Activated T-cell treated with anti-CD3 and anti-CD28 coated beads, Interleukin-2, amount 50 U/mL, for 24 hours (primary cell): ENCODE data around the gene RANBP1.

Source experiments
- DNase-seq: peaks from one replicate; pipeline ENCODE4 v3.0.0-alpha.2; 2020
- H3K27ac Mint-ChIP-seq: 2 replicates; pipeline ENCODE4 v1.8.0; 2020; ENCODE audit warnings: mild to moderate bottlenecking, mixed read lengths
- H3K27me3 Mint-ChIP-seq: 2 replicates; pipeline ENCODE4 v1.8.0; 2020; ENCODE audit warnings: mixed read lengths
- H3K36me3 Mint-ChIP-seq: 2 replicates; pipeline ENCODE4 v1.8.0; 2020; ENCODE audit warnings: low read depth, mixed read lengths
- H3K4me1 Mint-ChIP-seq: 2 replicates; pipeline ENCODE4 v1.8.0; 2020; ENCODE audit warnings: low read depth, mixed read lengths
- H3K4me3 Mint-ChIP-seq: 2 replicates; pipeline ENCODE4 v1.8.0; 2020; ENCODE audit warnings: mild to moderate bottlenecking, moderate library complexity, mixed read lengths
- H3K9me3 Mint-ChIP-seq: 2 replicates; pipeline ENCODE4 v1.8.0; 2020; ENCODE audit warnings: mixed read lengths

RANBP1 gene

DNA sequence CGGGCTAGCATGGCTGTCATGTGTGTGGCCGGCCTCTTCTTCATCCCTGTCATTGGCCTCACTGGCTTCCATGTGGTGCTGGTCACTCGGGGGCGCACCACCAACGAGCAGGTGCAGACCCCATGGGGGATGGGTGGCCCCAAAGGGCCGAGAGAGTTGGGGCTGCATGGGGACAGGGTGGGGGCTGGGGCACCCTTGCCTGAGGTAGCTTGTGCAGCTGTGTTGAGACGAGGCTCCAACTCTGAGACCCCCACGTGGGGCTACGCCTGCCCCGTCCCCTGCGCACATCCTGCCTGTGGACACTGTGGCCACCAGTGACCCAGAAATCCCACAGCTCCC, 24.2 kb downstream of the RANBP1 start:
- H3K27ac Mint-ChIP-seq, result no peak overlapping the region
- DNase-seq, result no peak
- peaks cover 25% of the 10 kb centered on the region for H3K4me1 Mint-ChIP-seq
- peaks cover 25% of the 10 kb centered on the region for H3K36me3 Mint-ChIP-seq
- H3K9me3 Mint-ChIP-seq, result no peaks in the 10 kb centered on the region
- H3K4me3 Mint-ChIP-seq, result no peak overlapping the region
- no peaks in the 10 kb centered on the region for H3K27me3 Mint-ChIP-seq

DNA sequence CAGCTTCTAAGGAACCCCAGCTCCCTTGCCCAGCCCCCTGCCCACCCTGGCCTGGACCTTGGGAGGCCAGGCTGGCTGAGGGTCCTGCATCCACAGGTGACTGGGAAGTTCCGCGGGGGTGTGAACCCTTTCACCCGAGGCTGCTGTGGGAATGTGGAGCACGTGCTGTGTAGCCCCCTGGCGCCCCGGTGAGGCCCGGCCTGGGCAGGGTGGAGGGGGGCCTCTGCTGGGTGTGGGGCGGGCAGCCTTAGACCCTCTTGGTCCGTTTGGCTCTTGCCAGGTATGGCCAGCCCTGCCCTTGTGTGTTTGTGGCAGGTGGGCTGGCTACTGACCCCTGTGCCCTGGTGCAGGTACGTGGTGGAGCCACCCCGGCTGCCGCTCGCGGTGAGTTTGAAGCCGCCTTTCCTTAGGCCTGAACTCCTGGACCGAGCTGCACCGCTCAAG, 24.6 kb downstream of the RANBP1 start:
- H3K4me1 Mint-ChIP-seq, result peaks cover 22% of the 10 kb centered on the region
- H3K4me3 Mint-ChIP-seq, result no peak overlapping the region
- no peaks in the 10 kb centered on the region for H3K9me3 Mint-ChIP-seq
- no peak overlapping the region for H3K27ac Mint-ChIP-seq
- H3K27me3 Mint-ChIP-seq, result no peaks in the 10 kb centered on the region
- DNase-seq, result no peak
- H3K36me3 Mint-ChIP-seq, result peaks cover 28% of the 10 kb centered on the region

DNA sequence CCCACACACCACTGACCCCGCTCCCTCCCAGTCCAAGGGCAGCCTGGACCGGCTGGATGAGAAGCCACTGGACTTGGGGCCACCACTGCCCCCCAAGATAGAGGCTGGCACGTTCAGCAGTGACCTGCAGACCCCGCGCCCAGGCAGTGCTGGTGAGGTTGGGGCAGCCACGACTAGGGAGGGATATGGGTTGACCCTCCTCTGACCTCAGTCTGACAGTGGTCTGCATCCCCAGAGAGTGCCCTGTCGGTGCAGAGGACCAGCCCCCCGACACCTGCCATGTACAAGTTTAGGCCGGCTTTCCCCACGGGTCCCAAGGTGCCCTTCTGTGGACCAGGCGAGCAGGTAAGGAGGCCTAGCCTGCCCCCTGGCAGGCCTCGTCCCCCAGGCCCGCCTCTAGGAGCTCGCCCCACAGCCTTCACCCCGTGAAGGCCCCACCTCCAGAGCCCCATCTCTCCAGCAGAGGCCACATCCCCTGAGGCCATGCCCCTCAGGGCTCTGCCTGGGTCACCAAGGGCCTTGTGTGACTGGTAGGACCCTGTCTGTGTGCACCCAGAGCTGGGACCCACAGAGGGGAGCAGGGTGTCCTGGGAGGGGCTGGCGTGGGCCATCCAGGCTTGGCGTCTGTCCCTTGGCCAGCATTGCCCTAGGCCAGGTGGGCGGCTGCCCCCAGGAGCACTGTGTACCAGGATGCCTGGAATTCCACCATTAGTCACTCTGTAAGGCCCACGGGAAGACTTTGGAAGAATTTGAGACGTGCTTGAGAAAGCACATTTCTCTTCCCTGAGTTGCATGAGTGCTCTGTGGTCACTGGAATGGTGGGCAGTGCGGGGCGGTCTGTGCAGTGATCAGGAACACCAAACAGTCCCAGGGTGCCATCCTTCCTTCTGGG, 25.5 kb downstream of the RANBP1 start:
- no peak for DNase-seq
- Mint-ChIP-seq H3K4me3 (no peak overlapping the region), H3K27ac (no peak overlapping the region), H3K4me1 (peaks cover 18% of the 10 kb centered on the region), H3K27me3 (no peaks in the 10 kb centered on the region), H3K9me3 (no peaks in the 10 kb centered on the region), H3K36me3 (peaks cover 27% of the 10 kb centered on the region)

DNA sequence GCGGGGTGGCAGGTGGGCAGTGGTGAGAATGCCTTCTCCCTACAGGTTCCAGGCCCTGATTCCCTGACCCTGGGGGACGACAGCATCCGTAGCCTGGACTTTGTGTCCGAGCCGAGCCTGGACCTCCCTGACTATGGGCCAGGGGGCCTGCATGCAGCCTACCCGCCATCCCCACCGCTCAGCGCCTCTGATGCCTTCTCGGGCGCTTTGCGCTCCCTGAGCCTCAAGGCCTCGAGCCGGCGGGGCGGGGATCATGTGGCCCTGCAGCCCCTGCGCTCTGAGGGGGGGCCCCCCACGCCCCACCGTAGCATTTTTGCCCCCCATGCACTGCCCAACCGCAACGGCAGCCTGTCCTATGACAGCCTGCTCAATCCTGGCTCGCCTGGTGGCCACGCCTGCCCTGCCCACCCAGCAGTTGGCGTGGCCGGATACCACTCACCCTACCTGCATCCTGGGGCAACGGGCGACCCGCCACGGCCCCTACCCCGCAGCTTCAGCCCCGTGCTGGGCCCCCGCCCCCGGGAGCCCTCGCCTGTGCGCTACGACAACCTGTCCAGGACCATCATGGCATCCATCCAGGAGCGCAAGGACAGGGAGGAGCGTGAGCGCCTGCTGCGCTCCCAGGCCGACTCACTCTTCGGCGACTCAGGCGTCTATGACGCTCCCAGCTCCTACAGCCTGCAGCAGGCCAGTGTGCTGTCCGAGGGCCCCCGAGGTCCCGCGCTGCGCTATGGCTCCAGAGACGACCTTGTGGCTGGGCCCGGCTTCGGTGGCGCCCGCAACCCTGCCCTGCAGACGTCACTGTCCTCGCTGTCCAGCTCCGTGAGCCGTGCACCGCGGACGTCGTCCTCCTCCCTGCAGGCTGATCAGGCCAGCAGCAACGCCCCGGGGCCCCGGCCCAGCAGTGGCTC, 27.1 kb downstream of the RANBP1 start:
- H3K4me1 Mint-ChIP-seq, result peaks cover 9% of the 10 kb centered on the region
- H3K27me3 Mint-ChIP-seq, result no peaks in the 10 kb centered on the region
- DNase-seq, result no peak
- H3K36me3 Mint-ChIP-seq, result peaks cover 30% of the 10 kb centered on the region
- H3K27ac Mint-ChIP-seq, result no peak overlapping the region
- no peak overlapping the region for H3K4me3 Mint-ChIP-seq
- H3K9me3 Mint-ChIP-seq, result no peaks in the 10 kb centered on the region

DNA sequence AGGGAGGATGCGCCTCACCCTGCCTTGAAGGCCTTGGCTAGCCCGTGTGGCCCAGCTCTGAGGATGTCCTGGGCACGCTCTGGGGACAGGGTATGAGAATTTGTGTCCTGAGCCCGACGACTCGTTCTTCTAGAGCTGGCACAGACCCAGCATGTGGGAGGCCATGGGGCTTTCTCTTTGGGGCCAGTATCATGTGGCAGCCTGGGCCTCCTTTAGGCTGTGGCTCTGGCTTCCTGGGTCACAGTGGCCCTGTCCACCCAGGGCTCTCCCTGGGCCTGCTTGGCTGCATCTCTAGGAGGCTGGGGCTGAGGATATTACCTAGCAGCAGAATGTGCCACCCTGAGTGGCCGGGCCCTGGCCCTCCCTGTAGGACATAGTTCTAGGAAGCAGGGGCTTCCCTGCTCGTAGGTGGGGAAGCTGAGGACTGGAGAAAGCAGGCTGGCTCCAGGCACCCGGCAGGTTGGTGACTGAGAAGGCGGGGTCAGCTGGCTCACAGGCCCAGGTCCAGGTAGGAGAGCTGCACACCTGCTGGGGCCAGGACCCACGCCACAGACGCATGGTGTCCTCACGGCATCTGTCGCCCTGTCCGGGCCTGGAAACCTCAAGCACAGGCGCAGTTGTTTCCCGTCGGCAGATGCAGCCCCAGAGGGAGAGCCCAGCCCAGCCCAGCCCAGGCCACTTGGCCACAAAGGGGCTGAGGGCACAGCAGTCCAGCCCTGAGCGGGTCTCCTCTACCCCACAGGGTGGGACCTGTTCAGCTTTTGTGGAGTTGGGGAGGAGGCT, 28.2 kb downstream of the RANBP1 start:
- Mint-ChIP-seq H3K4me1 (peaks cover 4% of the 10 kb centered on the region), H3K4me3 (no peak overlapping the region), H3K9me3 (no peaks in the 10 kb centered on the region), H3K36me3 (peaks cover 30% of the 10 kb centered on the region), H3K27ac (no peak overlapping the region), H3K27me3 (no peaks in the 10 kb centered on the region)
- no peak for DNase-seq

DNA sequence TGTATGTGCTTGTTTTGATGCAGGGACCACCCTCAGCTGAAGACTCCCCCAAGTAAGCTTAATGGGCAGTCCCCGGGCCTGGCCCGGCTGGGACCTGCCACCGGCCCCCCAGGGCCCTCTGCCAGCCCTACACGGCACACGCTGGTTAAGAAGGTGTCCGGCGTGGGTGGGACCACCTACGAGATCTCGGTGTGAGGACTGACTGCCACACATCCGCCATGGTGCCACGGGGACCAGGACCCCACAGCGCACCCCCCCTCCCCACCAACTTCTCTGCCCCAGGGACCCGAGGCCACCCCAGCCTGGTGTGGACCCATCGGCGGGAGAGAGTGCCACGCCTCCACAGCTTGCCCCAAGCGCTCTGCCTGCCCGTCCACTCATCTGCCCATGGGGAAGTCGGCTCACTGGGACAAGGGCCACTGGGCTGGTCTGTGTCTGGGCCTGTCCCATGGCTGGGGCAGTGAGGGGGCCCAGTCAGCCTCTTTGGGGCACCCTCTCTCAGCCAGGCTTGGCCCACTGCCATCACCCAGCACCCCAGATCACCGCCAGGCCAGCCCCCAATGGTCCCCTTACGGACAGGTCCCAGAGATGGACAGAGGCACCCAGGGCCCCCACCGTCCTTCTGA, 29.4 kb downstream of the RANBP1 start:
- no peak for DNase-seq
- peaks cover 4% of the 10 kb centered on the region for H3K4me1 Mint-ChIP-seq
- no peak overlapping the region for H3K27ac Mint-ChIP-seq
- H3K9me3 Mint-ChIP-seq, result no peaks in the 10 kb centered on the region
- no peak overlapping the region for H3K4me3 Mint-ChIP-seq
- H3K36me3 Mint-ChIP-seq, result peaks cover 20% of the 10 kb centered on the region
- no peaks in the 10 kb centered on the region for H3K27me3 Mint-ChIP-seq

DNA sequence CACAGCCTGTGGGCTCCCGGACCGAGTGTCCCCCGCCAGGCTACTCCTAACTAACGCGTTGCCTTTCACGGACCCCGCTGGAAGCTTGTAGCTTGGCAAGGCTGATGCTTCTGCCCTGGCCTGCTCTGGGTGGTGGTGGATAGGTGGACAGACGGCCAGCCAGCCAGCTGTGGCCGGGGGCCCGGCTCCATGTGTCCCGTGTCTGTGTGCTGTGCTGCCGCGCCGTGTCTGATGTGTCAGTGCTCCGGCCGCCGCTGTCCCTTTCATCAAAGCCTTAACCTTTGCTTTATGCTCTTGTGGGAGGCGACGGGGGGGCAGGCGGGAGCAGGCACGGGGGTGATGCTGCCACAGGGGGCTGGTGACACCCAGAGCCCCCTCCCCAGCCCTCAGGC, 29.9 kb downstream of the RANBP1 start:
- Mint-ChIP-seq H3K36me3 (peaks cover 18% of the 10 kb centered on the region), H3K4me1 (peaks cover 4% of the 10 kb centered on the region), H3K27me3 (no peaks in the 10 kb centered on the region), H3K27ac (no peak overlapping the region), H3K9me3 (no peaks in the 10 kb centered on the region), H3K4me3 (no peak overlapping the region)
- no peak for DNase-seq

DNA sequence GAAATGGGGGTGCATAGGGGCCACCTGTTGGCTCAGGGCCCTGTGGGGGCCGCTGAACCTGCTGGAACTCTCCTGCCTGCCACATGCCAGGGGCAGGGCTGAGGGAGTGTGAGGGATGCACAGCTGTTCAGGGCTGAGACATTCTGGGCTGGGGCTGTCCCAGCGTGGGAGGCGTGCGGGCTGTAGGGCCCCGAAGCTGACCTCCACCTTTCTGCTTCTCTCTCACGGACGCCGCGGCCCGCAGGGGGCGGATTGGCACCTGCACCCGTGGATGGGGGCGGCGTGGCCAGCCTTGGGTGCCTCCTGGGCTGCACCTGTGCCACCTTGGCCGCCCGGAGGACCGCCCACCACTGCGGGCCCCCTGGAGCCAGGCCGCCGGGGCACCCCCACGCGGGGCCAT, 30.9 kb downstream of the RANBP1 start:
- no peak for DNase-seq
- Mint-ChIP-seq H3K9me3 (no peaks in the 10 kb centered on the region), H3K4me1 (peaks cover 4% of the 10 kb centered on the region), H3K36me3 (peaks cover 18% of the 10 kb centered on the region), H3K27ac (no peak overlapping the region), H3K27me3 (no peaks in the 10 kb centered on the region), H3K4me3 (no peak overlapping the region)

DNA sequence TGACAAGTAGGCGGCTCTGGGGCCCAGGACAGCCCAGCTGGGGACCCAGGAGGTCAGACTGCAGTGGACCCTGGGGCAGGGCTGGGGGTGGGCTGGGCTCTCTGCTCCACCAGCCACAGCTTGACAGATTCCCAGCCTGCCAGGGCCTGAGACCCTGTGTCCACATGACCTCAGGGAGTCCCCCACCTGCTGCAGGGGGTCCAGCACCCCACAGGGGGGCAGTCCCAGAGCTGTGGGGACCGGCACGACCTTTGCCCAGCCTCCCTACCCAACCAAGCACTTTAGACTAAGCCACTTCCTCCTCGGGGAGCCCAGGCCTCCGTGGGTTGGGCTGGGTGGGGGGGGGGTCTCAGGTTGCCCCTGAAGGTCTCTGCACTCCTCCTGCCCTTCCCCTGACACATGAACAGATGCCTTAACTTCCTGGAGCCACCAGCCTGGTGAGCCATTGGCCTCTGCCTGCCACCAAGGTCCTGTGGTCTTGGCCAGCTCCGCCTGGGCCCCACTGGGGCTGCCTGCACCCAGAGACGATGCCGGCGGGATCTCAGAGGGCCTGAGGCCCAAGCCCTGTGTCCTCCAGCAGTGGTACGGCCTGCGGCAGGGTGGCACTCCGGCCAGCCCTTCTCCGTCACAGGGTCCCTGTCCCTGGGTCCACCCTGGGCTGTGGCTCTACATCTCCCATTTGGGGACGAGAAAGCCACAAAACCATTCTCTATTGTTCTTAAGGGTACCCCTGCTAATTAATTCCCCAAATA, 31.5 kb downstream of the RANBP1 start:
- Mint-ChIP-seq H3K27ac (no peak overlapping the region), H3K36me3 (peaks cover 18% of the 10 kb centered on the region), H3K4me1 (peaks cover 4% of the 10 kb centered on the region), H3K27me3 (no peaks in the 10 kb centered on the region), H3K9me3 (no peaks in the 10 kb centered on the region), H3K4me3 (no peak overlapping the region)
- no peak for DNase-seq

DNA sequence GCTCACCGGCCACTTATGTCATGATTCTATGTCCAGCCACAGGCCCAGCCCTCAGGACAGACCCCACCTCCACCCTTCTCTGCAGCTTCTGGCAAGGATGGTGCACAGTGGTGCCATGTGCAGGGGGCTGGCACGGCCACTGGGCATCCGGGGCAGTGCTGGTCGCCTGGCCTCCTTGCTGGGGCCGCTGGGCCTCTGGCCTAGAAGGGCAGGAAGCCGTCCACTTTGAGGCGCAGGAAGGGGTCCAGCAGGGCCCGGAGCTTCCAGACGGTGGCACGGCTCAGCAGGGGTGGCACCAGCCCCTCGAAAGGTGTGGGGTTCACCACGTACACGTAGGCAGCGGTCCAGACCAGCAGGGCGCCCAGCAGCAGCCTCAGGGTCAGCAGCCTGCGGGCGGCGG, 32.5 kb downstream of the RANBP1 start:
- H3K4me3 Mint-ChIP-seq, result no peak overlapping the region
- H3K27me3 Mint-ChIP-seq, result no peaks in the 10 kb centered on the region
- H3K36me3 Mint-ChIP-seq, result peaks cover 18% of the 10 kb centered on the region
- DNase-seq, result no peak
- peaks cover 4% of the 10 kb centered on the region for H3K4me1 Mint-ChIP-seq
- H3K27ac Mint-ChIP-seq, result no peak overlapping the region
- no peaks in the 10 kb centered on the region for H3K9me3 Mint-ChIP-seq

DNA sequence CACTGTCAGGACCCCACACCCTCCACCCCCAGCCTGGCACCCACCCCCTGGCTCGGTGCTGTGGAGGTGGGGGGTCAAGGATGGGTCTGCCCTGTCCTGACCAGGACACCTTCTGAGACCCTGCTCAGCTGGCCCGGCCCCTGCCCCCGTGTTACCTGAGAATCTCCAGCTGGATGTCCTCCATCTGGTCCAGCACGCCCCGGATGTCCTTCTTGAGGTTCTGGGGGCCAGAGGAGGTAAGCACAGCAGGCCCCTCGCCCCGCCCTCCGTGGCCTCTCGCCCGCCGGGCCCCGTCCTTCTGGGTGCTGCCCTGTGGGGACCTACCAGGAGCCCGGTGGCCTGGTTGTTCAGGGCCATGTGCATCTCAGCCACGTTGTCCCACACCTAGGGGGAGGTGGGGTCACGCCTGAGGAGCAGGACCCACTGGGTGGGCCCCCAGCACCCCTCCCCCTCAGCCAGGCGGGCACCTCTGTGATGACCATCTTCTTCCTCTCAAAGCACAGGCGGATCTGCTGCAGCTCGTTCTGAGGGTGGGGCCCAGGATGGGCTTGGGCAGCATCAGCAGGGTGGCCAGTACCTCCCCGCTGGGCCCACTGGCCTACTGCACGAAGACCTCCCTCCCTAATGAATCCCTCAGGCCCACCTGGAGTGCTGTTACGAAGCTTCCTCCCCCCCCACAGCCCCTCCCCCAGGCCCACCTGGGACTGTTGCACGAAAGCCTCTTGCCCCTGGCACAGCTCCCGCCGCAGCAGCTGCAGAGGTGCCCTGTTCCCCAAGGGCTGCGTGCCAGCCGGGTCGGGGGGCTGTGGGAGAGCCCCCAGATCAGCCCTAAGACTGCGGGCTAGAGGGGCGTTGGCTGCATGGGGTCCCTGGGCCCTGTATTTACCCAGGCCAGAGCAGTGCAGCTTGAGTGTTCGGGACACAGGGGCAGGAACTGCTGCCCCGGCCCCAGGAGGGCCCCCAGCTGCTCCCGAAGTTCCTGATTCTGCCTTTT, 33.6 kb downstream of the RANBP1 start:
- Mint-ChIP-seq H3K27me3 (no peaks in the 10 kb centered on the region), H3K4me1 (peaks cover 4% of the 10 kb centered on the region), H3K4me3 (no peak overlapping the region), H3K9me3 (no peaks in the 10 kb centered on the region), H3K27ac (no peak overlapping the region), H3K36me3 (peaks cover 7% of the 10 kb centered on the region)
- DNase-seq, result no peak

DNA sequence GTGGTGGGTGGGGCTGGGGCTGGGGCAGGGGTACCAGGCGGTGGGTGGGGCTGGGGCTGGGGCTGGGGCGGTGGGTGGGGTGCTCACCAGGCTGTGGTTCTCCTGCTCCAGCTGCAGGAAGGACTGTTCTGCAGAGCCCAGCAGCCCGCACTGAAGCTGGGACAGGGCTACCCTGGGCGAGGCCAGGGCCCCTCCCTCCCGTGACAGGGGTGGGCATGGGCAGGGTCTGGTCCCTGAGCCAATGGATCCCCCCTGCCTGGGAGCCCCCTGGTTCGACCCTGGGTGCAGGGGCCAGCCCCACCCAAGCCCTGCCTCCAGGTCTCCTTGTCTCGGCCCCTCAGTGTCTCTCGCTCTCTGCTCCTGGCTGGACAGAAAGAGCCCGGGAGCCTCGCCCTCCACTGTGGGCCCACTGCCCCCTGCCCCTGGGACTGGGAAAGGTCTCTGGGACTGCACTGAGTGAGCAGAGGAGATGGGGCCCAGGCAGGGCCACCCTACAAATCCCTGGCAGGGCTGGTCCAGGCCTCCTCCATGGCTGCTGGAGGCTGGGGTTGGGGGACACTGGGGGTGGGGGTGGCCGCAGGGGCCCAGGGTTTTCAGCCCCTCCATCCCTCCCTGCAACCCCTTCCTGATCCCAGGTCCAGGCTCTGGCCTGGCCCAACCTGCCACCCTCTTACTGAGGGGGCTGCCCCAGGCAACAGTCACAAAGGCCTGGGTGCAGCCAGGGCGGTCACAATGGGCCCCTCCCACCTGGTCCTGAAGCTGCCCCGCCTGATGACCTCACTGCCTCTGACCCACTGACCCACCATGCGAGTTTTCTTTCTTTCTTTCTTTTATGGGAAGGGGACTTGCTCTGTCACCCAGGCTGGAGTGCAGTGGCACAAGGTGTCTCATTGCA, 34.7 kb downstream of the RANBP1 start, which contains the start of gene CCDC188:
TSS of gene CCDC188 (minus strand) at position 675 of the 895 bp plus-strand sequence. CDS start at position 606, 69 bp downstream.
- Mint-ChIP-seq H3K27me3 (no peaks in the 10 kb centered on the region), H3K27ac (no peak within 1 kb of the TSS), H3K36me3 (peaks cover 4% of the 10 kb centered on the region), H3K4me1 (peaks cover 4% of the 10 kb centered on the region), H3K9me3 (no peaks in the 10 kb centered on the region), H3K4me3 (no peak within 1 kb of the TSS)
- DNase-seq, result no peak
